Nephron progenitor cell (in vitro differentiated cells): ENCODE measurements around the gene GNAT2.

ENCODE experiments used
- DNase-seq: peaks from one replicate; pipeline ENCODE4 v3.0.0; 2021
- H3K27ac Mint-ChIP-seq: 2 replicates; pipeline ENCODE4 v1.8.0; 2021; ENCODE audit warnings: mild to moderate bottlenecking, moderate library complexity, mixed read lengths
- H3K27me3 Mint-ChIP-seq: 2 replicates; pipeline ENCODE4 v1.8.0; 2021; ENCODE audit warnings: mild to moderate bottlenecking, low read depth, mixed read lengths; ENCODE audit not compliant: poor library complexity
- H3K36me3 Mint-ChIP-seq: 2 replicates; pipeline ENCODE4 v1.8.0; 2021; ENCODE audit warnings: low read depth, mixed read lengths
- H3K4me1 Mint-ChIP-seq: 2 replicates; pipeline ENCODE4 v1.8.0; 2021; ENCODE audit warnings: mixed read lengths
- H3K4me3 Mint-ChIP-seq: 2 replicates; pipeline ENCODE4 v1.8.0; 2021; ENCODE audit warnings: mild to moderate bottlenecking, moderate library complexity, mixed read lengths
- H3K9me3 Mint-ChIP-seq: 2 replicates; pipeline ENCODE4 v1.8.0; 2021; ENCODE audit warnings: mild to moderate bottlenecking, moderate library complexity, mixed read lengths
- TF ChIP-seq, protein P1 (sequence below): fragments of 200-600 bp; sonication (generic); IDR thresholded peaks from 2 replicates; pipeline ENCODE4 v1.5.0; 2021; ENCODE audit warnings: antibody characterized with exemption

GNAT2 gene

DNA sequence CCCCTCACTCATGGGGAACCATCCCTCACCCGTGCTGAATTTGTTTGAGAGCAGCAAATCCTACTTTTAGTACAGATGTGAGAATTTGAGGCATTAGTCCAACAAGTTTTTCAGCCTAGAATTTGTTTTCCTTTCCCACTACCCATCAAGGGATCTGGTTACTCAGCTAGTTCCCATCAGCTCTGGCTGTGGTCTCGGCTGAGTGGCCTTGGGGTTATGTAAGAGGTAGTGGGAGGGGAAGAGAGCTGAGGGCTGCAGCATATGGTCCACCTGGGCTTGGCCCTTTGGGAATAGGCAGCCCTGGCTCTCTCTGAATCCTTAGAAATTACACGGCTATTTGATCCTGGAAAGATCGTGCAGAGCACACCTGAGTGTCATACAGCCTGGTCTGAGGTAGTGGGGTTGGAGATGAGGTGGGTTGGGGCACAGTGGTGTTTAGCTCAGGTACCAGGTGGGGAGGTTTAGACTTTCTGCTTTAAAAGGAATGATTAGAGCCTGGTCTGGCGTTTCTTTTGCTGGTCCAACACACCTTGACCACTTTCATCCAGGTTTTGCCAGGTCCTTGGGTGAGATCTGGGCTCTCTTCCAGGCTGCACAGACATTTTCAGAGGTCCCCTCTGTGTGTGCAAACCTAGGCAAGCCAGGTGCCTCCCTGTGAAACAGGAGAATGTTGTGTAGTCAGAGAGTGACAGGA, 40.7 kb upstream of the GNAT2 start:
- Mint-ChIP-seq H3K4me3 (peak overlapping the region; percentile 72), H3K4me1 (peaks cover 86% of the 10 kb centered on the region), H3K36me3 (peaks cover 8% of the 10 kb centered on the region), H3K27ac (peak overlapping the region; percentile 94), H3K9me3 (no peaks in the 10 kb centered on the region), H3K27me3 (peaks cover 3% of the 10 kb centered on the region)
- DNase-seq: peak; percentile 53
- TF ChIP-seq, protein P1, sequence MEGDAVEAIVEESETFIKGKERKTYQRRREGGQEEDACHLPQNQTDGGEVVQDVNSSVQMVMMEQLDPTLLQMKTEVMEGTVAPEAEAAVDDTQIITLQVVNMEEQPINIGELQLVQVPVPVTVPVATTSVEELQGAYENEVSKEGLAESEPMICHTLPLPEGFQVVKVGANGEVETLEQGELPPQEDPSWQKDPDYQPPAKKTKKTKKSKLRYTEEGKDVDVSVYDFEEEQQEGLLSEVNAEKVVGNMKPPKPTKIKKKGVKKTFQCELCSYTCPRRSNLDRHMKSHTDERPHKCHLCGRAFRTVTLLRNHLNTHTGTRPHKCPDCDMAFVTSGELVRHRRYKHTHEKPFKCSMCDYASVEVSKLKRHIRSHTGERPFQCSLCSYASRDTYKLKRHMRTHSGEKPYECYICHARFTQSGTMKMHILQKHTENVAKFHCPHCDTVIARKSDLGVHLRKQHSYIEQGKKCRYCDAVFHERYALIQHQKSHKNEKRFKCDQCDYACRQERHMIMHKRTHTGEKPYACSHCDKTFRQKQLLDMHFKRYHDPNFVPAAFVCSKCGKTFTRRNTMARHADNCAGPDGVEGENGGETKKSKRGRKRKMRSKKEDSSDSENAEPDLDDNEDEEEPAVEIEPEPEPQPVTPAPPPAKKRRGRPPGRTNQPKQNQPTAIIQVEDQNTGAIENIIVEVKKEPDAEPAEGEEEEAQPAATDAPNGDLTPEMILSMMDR: no peak

GRCh38 chr1:109659145-109659544, 39.7 kb upstream of the GNAT2 start:
- peaks cover 8% of the 10 kb centered on the region for H3K36me3 Mint-ChIP-seq
- H3K9me3 Mint-ChIP-seq: no peaks in the 10 kb centered on the region
- TF ChIP-seq, protein P1: no peak
- H3K27me3 Mint-ChIP-seq: peaks cover 13% of the 10 kb centered on the region
- peaks cover 90% of the 10 kb centered on the region for H3K4me1 Mint-ChIP-seq
- H3K4me3 Mint-ChIP-seq: peak overlapping the region; percentile 24
- DNase-seq: no peak
- peak overlapping the region; percentile 94 for H3K27ac Mint-ChIP-seq

DNA sequence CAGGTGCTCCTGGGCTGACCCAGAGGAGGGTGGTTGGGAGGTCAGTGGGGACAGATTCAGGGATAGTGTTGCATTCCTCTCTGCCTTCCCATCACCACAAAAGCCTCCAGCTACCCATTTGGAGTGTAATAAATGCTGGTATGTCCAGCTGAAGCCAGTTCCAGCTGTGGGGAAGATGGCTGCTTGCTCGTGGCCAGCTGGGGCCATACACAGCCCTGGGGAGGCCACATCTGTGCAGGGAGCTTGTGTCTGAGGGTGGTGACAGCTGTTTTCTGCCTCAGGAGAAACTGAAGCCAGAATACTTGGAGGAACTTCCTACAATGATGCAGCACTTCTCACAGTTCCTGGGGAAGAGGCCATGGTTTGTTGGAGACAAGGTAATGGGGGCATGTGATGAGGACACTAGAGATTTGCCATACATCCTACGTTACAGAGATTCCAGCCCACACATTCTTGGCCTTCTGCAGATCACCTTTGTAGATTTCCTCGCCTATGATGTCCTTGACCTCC, 39.2 kb upstream of the GNAT2 start:
- peak overlapping the region; percentile 94 for H3K27ac Mint-ChIP-seq
- H3K27me3 Mint-ChIP-seq: peaks cover 16% of the 10 kb centered on the region
- H3K4me3 Mint-ChIP-seq: peak overlapping the region; percentile 60
- TF ChIP-seq, protein P1: no peak
- peaks cover 89% of the 10 kb centered on the region for H3K4me1 Mint-ChIP-seq
- DNase-seq: no peak
- H3K36me3 Mint-ChIP-seq: peaks cover 8% of the 10 kb centered on the region
- H3K9me3 Mint-ChIP-seq: no peaks in the 10 kb centered on the region

DNA sequence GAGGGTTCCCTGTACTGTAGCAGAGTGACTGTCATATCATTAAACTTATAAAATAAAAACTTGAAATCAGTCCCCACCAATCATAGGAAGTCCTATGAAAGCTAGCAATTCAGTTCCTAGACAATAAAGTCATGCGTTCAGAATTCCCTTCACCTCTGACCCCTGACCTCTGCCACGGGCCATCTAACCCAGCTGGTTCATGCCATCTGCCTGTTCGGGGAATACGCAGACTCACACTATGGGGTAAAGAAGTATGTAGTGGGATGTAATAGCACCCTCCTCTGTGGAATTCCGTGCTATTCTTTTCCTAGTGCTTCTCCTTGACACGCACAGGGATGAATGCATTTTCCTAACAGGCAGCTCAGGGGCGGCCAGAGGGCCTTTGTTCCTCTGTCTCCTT, 38.6 kb upstream of the GNAT2 start:
- peak overlapping the region; percentile 60 for H3K4me3 Mint-ChIP-seq
- H3K27ac Mint-ChIP-seq: no peak overlapping the region
- H3K27me3 Mint-ChIP-seq: peaks cover 22% of the 10 kb centered on the region
- DNase-seq: peak; percentile 31
- H3K4me1 Mint-ChIP-seq: peaks cover 91% of the 10 kb centered on the region
- TF ChIP-seq, protein P1: no peak
- H3K36me3 Mint-ChIP-seq: peaks cover 8% of the 10 kb centered on the region
- no peaks in the 10 kb centered on the region for H3K9me3 Mint-ChIP-seq

- peaks cover 88% of the 10 kb centered on the region for H3K4me1 Mint-ChIP-seq
- no peaks in the 10 kb centered on the region for H3K9me3 Mint-ChIP-seq
- TF ChIP-seq, protein P1: no peak
- DNase-seq: no peak
- peaks cover 25% of the 10 kb centered on the region for H3K27me3 Mint-ChIP-seq
- H3K36me3 Mint-ChIP-seq: peaks cover 8% of the 10 kb centered on the region
- peak overlapping the region; percentile 60 for H3K4me3 Mint-ChIP-seq
- H3K27ac Mint-ChIP-seq: no peak overlapping the region
Observed at GRCh38 chr1:109657395-109657794, 38.0 kb upstream of the GNAT2 start.
